ENCODE data around the gene SOHLH1. TPM values are rescaled to one million over a fixed set of nuclear protein-coding genes. Genes with fewer than 3 reads are reported as not detected.

SOHLH1 gene
- total RNA-seq, 4 donors from 2014 or later: not detected

- H3K27ac ChIP-seq: no peak overlapping the region
- DNase-seq (ENCODE audit: low spot score in 2 of 2): no peak
- no peaks in the 10 kb centered on the region for H3K4me1 ChIP-seq
- 84 to 85% methylated on average over 5 of the region's 5 CpGs for WGBS, 2 donors
- H3K27me3 ChIP-seq: peaks cover 0 to 23% of the 10 kb centered on the region in 2 donors
- H3K4me3 ChIP-seq: no peak overlapping the region
- no peak for TF ChIP-seq EP300 (IDR thresholded peaks at IDR 0.05)
- TF ChIP-seq POLR2A (IDR thresholded peaks at IDR 0.05): no peak
- TF ChIP-seq CTCF (IDR thresholded peaks at IDR 0.05): no peak
- H3K36me3 ChIP-seq: no peaks in the 10 kb centered on the region
- H3K9me3 ChIP-seq: peaks cover 0 to 6% (median 0%) of the 10 kb centered on the region in 4 donors
Observed at GRCh38 chr9:135681161-135681560, 18.1 kb downstream of the SOHLH1 start.

GRCh38 chr9:135680056-135680455, 19.2 kb downstream of the SOHLH1 start:
- no peaks in the 10 kb centered on the region for H3K4me1 ChIP-seq
- 68 to 73% methylated on average over 16 of the region's 16 CpGs for WGBS, 2 donors
- peaks cover 0 to 21% of the 10 kb centered on the region in 2 donors for H3K27me3 ChIP-seq
- H3K4me3 ChIP-seq: no peak overlapping the region
- no peak overlapping the region for H3K27ac ChIP-seq
- no peak for DNase-seq (ENCODE audit: low spot score in 2 of 2)
- TF ChIP-seq CTCF (IDR thresholded peaks at IDR 0.05): no peak
- no peak for TF ChIP-seq POLR2A (IDR thresholded peaks at IDR 0.05)
- no peak for TF ChIP-seq EP300 (IDR thresholded peaks at IDR 0.05)
- peaks cover 0 to 6% (median 0%) of the 10 kb centered on the region in 4 donors for H3K9me3 ChIP-seq
- no peaks in the 10 kb centered on the region for H3K36me3 ChIP-seq

GRCh38 chr9:135678236-135679017, 20.9 kb downstream of the SOHLH1 start:
- no peaks in the 10 kb centered on the region for H3K36me3 ChIP-seq
- no peak for DNase-seq (ENCODE audit: low spot score in 2 of 2)
- peaks cover 0 to 9% of the 10 kb centered on the region in 2 donors for H3K27me3 ChIP-seq
- no peak for TF ChIP-seq EP300 (IDR thresholded peaks at IDR 0.05)
- TF ChIP-seq CTCF (IDR thresholded peaks at IDR 0.05): no peak
- no peak for TF ChIP-seq POLR2A (IDR thresholded peaks at IDR 0.05)
- no peaks in the 10 kb centered on the region for H3K4me1 ChIP-seq
- H3K9me3 ChIP-seq: peaks cover 0 to 6% (median 0%) of the 10 kb centered on the region in 4 donors
- no peak overlapping the region for H3K4me3 ChIP-seq
- WGBS, 2 donors: 85 to 93% methylated on average over 17 to 19 of the region's 20 CpGs
- no peak overlapping the region for H3K27ac ChIP-seq

- no peak overlapping the region for H3K4me3 ChIP-seq
- no peaks in the 10 kb centered on the region for H3K36me3 ChIP-seq
- no peaks in the 10 kb centered on the region for H3K4me1 ChIP-seq
- no peak overlapping the region for H3K27ac ChIP-seq
- H3K9me3 ChIP-seq: peaks cover 0 to 6% (median 0%) of the 10 kb centered on the region in 4 donors
- TF ChIP-seq POLR2A (IDR thresholded peaks at IDR 0.05): no peak
- no peak for TF ChIP-seq EP300 (IDR thresholded peaks at IDR 0.05)
- TF ChIP-seq CTCF (IDR thresholded peaks at IDR 0.05): no peak
- no peak for DNase-seq (ENCODE audit: low spot score in 2 of 2)
- H3K27me3 ChIP-seq: peaks cover 0 to 4% of the 10 kb centered on the region in 2 donors
- 78 to 85% methylated on average over 20 to 21 of the region's 22 CpGs for WGBS, 2 donors
Observed at GRCh38 chr9:135677641-135678168, 21.6 kb downstream of the SOHLH1 start.

- no peak overlapping the region for H3K27ac ChIP-seq
- 80 to 85% methylated on average over 9 to 13 of the region's 13 CpGs for WGBS, 2 donors
- H3K9me3 ChIP-seq: peaks cover 0 to 6% (median 0%) of the 10 kb centered on the region in 4 donors
- no peak overlapping the region for H3K4me3 ChIP-seq
- no peaks in the 10 kb centered on the region for H3K4me1 ChIP-seq
- no peaks in the 10 kb centered on the region for H3K36me3 ChIP-seq
- DNase-seq (ENCODE audit: low spot score in 2 of 2): no peak
- TF ChIP-seq EP300 (IDR thresholded peaks at IDR 0.05) (no peak), POLR2A (IDR thresholded peaks at IDR 0.05) (no peak), CTCF (IDR thresholded peaks at IDR 0.05) (no peak)
- H3K27me3 ChIP-seq: peaks cover 0 to 4% of the 10 kb centered on the region in 2 donors
Observed at GRCh38 chr9:135676891-135677290, 22.4 kb downstream of the SOHLH1 start.

All from tibial nerve (tissue), 4 donors.